ENCODE results near the gene SERPING1.

Gene SERPING1

GRCh38 chr11:57652662-57653061 is 55.2 kb downstream of the SERPING1 start:
- in situ Hi-C loops (cut with HindIII; ENCODE audit: low pct_unique_long_range_greater_than_20kb, low sequenced_read_pairs) = no loop called here
- TF ChIP-seq JUND (IDR thresholded peaks at IDR 0.05; ENCODE audit: low read depth) = no peak
- no peak for DNase-seq (ENCODE audit: low read depth in 1 of 2, low spot score in 1 of 2)

GRCh38 chr11:57653163-57653562 is 55.7 kb downstream of the SERPING1 start:
- TF ChIP-seq JUND (IDR thresholded peaks at IDR 0.05; ENCODE audit: low read depth) = no peak
- no peak for DNase-seq (ENCODE audit: low read depth in 1 of 2, low spot score in 1 of 2)
- in situ Hi-C loops (cut with HindIII; ENCODE audit: low pct_unique_long_range_greater_than_20kb, low sequenced_read_pairs) = no loop called here

GRCh38 chr11:57656885-57657193 is 59.4 kb downstream of the SERPING1 start:
- DNase-seq (ENCODE audit: low read depth in 1 of 2, low spot score in 1 of 2) = no peak
- in situ Hi-C loops (cut with HindIII; ENCODE audit: low pct_unique_long_range_greater_than_20kb, low sequenced_read_pairs) = no loop called here
- TF ChIP-seq JUND (IDR thresholded peaks at IDR 0.05; ENCODE audit: low read depth) = no peak

- in situ Hi-C loops (cut with HindIII; ENCODE audit: low pct_unique_long_range_greater_than_20kb, low sequenced_read_pairs) = no loop called here
- TF ChIP-seq JUND (IDR thresholded peaks at IDR 0.05; ENCODE audit: low read depth) = no peak
- DNase-seq (ENCODE audit: low read depth in 1 of 2, low spot score in 1 of 2) = peak; percentile 78 to 100
These were observed 59.9 kb downstream of the SERPING1 start, which contains the start of gene CLP1 for GRCh38 chr11:57657194-57658022. Gene CLP1, plus strand, starts transcription at chr11:57657762. Its CDS starts 1,715 bp downstream, at chr11:57659477.

DNA sequence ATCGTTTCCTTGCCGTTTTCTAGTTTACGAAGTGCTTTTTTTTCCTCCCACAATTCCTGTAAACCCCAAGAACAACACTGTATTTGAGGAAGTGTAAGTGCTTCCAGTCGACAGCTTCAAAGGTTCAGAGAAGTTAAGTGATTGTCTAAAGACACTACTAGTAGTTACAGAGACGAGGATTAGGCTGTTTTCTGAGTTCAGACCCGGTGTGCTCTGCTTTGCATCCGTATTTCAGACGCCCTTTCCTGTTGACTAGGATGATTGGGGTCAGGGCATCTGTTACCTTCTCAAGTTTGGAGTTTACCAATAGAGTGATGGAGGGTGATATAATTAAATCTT is 60.5 kb downstream of the SERPING1 start:
- in situ Hi-C loops (cut with HindIII; ENCODE audit: low pct_unique_long_range_greater_than_20kb, low sequenced_read_pairs) = no loop called here
- no peak for TF ChIP-seq JUND (IDR thresholded peaks at IDR 0.05; ENCODE audit: low read depth)
- DNase-seq (ENCODE audit: low read depth in 1 of 2, low spot score in 1 of 2) = no peak

DNA sequence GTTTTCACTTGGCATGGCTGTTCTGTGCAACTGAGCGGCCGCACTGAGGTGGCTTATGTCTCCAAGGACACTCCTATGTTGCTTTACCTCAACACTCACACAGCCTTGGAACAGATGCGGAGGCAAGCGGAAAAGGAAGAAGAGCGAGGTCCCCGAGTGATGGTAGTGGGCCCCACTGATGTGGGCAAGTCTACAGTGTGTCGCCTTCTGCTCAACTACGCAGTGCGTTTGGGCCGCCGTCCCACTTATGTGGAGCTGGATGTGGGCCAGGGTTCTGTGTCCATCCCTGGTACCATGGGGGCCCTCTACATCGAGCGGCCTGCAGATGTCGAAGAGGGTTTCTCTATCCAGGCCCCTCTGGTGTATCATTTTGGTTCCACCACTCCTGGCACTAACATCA is 62.2 kb downstream of the SERPING1 start:
- no peak for TF ChIP-seq JUND (IDR thresholded peaks at IDR 0.05; ENCODE audit: low read depth)
- in situ Hi-C loops (cut with HindIII; ENCODE audit: low pct_unique_long_range_greater_than_20kb, low sequenced_read_pairs) = no loop called here
- DNase-seq (ENCODE audit: low read depth in 1 of 2, low spot score in 1 of 2) = no peak

GRCh38 chr11:57662893-57663292 is 65.4 kb downstream of the SERPING1 start:
- peak in 1 of 2 experiments; percentile 71 for DNase-seq (ENCODE audit: low read depth in 1 of 2, low spot score in 1 of 2)
- in situ Hi-C loops (cut with HindIII; ENCODE audit: low pct_unique_long_range_greater_than_20kb, low sequenced_read_pairs) = no loop called here

GRCh38 chr11:57663975-57664374 is 66.5 kb downstream of the SERPING1 start:
- DNase-seq (ENCODE audit: low read depth in 1 of 2, low spot score in 1 of 2) = no peak
- no peak for TF ChIP-seq JUND (IDR thresholded peaks at IDR 0.05; ENCODE audit: low read depth)
- in situ Hi-C loops (cut with HindIII; ENCODE audit: low pct_unique_long_range_greater_than_20kb, low sequenced_read_pairs) = no loop called here

More at GRCh38 chr11:57662893-57663292, 65.4 kb downstream of the SERPING1 start:
- TF ChIP-seq JUND (IDR thresholded peaks at IDR 0.05; ENCODE audit: low read depth) = no peak
